Activated naive CD8-positive, alpha-beta T cell (primary cell): ENCODE results near the gene CD40.

Experiments used
- H3K27ac Mint-ChIP-seq: one replicate; pipeline ENCODE4 v1.8.0; 2021; ENCODE audit warnings: mixed read lengths
- H3K27me3 Mint-ChIP-seq: one replicate; pipeline ENCODE4 v1.8.0; 2021; ENCODE audit warnings: mixed read lengths
- H3K36me3 Mint-ChIP-seq: one replicate; pipeline ENCODE4 v1.8.0; 2021; ENCODE audit warnings: mixed read lengths
- H3K4me1 Mint-ChIP-seq: one replicate; pipeline ENCODE4 v1.8.0; 2021; ENCODE audit warnings: low read depth, mixed read lengths
- H3K4me3 Mint-ChIP-seq: one replicate; pipeline ENCODE4 v1.8.0; 2021; ENCODE audit warnings: mild to moderate bottlenecking, mixed read lengths
- H3K9me3 Mint-ChIP-seq: one replicate; pipeline ENCODE4 v1.8.0; 2021; ENCODE audit warnings: low read depth, mixed read lengths

The CD40 gene

GRCh38 chr20:46159101-46159897, 41.2 kb downstream of the CD40 start:
- Mint-ChIP-seq H3K4me1 (no peaks in the 10 kb centered on the region), H3K27me3 (peaks cover 9% of the 10 kb centered on the region)

GRCh38 chr20:46160661-46161060, 42.5 kb downstream of the CD40 start:
- H3K27me3 Mint-ChIP-seq: peaks cover 13% of the 10 kb centered on the region
- no peaks in the 10 kb centered on the region for H3K9me3 Mint-ChIP-seq
- H3K4me1 Mint-ChIP-seq: no peaks in the 10 kb centered on the region
- H3K4me3 Mint-ChIP-seq: no peak overlapping the region
- H3K36me3 Mint-ChIP-seq: no peaks in the 10 kb centered on the region
- no peak overlapping the region for H3K27ac Mint-ChIP-seq

More at GRCh38 chr20:46159101-46159897, 41.2 kb downstream of the CD40 start:
- Mint-ChIP-seq H3K36me3 (no peaks in the 10 kb centered on the region), H3K4me3 (no peak overlapping the region), H3K27ac (no peak overlapping the region), H3K9me3 (no peaks in the 10 kb centered on the region)

GRCh38 chr20:46161921-46162320, 43.8 kb downstream of the CD40 start:
- H3K36me3 Mint-ChIP-seq: no peaks in the 10 kb centered on the region
- peaks cover 18% of the 10 kb centered on the region for H3K27me3 Mint-ChIP-seq
- no peak overlapping the region for H3K27ac Mint-ChIP-seq
- H3K9me3 Mint-ChIP-seq: no peaks in the 10 kb centered on the region
- no peaks in the 10 kb centered on the region for H3K4me1 Mint-ChIP-seq
- no peak overlapping the region for H3K4me3 Mint-ChIP-seq

DNA sequence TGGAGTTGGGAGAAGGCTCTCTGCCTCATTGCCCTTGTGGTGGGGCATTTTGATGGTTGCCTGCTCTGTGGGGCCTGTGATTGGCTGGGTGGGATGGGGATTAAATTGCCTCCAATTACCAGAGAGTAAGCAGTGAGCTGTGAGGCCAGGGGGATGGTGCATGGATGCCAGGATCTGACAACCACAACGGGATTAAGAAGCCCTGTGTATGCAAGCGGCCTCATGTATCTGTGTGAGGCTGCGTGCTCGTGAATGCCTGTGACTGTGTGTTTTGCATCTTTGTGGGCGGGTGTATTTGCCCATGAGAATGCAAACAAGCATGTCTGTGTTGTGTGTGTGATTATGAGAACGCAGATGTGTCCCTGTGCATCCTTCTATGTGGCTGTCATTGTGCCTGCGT, 46.1 kb downstream of the CD40 start:
- Mint-ChIP-seq H3K4me3 (no peak overlapping the region), H3K36me3 (no peaks in the 10 kb centered on the region), H3K27me3 (peaks cover 15% of the 10 kb centered on the region), H3K27ac (no peak overlapping the region), H3K9me3 (no peaks in the 10 kb centered on the region), H3K4me1 (no peaks in the 10 kb centered on the region)

DNA sequence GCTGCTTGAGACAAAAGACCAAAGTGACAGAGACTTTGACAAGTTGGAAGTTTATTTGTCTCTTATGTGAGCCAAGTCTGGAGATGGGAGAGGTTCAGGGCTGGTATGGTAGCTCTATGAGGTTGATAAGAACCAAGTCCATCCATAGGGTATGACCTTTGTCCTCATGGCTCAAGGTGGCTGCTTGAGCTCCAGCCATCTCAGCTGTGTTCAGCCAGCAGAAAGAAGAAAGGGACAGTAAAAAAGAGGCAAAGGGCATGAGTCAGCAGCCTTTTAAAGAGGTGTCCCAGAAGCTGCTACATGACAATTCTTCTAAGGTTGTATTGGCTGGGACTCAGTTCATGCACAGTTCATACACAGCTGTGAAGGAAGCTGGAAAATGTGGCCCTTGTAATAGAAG, 49.0 kb downstream of the CD40 start:
- Mint-ChIP-seq H3K27ac (no peak overlapping the region), H3K9me3 (no peaks in the 10 kb centered on the region), H3K4me3 (no peak overlapping the region), H3K4me1 (no peaks in the 10 kb centered on the region), H3K36me3 (no peaks in the 10 kb centered on the region), H3K27me3 (peaks cover 11% of the 10 kb centered on the region)

- Mint-ChIP-seq H3K4me3 (no peak overlapping the region), H3K9me3 (no peaks in the 10 kb centered on the region), H3K27ac (no peak overlapping the region), H3K4me1 (no peaks in the 10 kb centered on the region), H3K36me3 (no peaks in the 10 kb centered on the region), H3K27me3 (peaks cover 22% of the 10 kb centered on the region)
Measured at GRCh38 chr20:46168438-46168837, 50.3 kb downstream of the CD40 start.

DNA sequence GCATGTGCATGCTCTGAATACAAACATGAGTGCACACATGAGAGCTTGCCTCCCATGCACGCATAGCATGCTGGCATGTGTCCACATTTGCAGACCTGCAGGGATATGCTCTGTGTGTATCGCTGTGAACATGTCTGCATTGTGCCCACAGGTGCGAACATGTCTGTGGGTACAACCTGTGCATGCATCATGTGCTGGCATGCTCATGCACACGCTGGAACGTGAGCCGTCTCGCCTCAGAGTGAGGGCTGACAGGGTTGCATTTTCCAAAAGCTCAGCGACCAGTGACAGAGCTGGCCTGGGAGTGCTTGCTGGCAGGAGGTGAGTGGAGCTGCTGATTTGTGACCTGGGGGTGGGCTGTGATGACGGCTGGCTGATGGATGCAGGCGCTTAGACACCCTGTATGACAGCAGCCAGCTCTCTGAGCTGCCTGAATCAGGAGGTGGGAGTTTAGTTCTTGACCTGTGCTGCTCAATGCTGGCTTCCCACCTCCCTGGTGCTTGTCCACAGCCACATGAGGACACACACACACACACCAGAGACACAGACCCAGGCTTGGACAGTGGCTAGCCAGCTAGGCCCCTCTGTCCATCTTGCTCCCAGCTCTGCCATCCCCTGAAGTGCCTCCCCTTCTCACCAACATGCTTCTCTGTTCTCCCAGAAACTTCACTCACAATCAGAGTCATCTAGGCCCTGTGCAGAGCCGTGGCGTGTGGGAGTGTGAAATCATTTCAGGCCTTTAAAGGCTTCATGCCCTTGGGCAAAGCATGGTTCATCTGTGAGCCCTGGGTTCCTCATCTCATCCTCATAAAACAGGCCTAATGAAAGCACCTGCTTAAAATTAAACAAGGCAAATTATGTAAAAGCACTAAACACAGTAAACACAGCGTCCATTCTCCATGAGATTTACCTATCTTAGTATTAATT, 51.4 kb downstream of the CD40 start:
- peaks cover 25% of the 10 kb centered on the region for H3K27me3 Mint-ChIP-seq
- no peaks in the 10 kb centered on the region for H3K4me1 Mint-ChIP-seq
- no peak overlapping the region for H3K27ac Mint-ChIP-seq
- H3K4me3 Mint-ChIP-seq: no peak overlapping the region
- no peaks in the 10 kb centered on the region for H3K9me3 Mint-ChIP-seq
- H3K36me3 Mint-ChIP-seq: no peaks in the 10 kb centered on the region

- H3K4me1 Mint-ChIP-seq: peaks cover 3% of the 10 kb centered on the region
- no peaks in the 10 kb centered on the region for H3K9me3 Mint-ChIP-seq
- H3K27me3 Mint-ChIP-seq: peaks cover 31% of the 10 kb centered on the region
- no peaks in the 10 kb centered on the region for H3K36me3 Mint-ChIP-seq
- H3K4me3 Mint-ChIP-seq: no peak overlapping the region
- H3K27ac Mint-ChIP-seq: no peak overlapping the region
Measured at GRCh38 chr20:46171476-46171875, 53.4 kb downstream of the CD40 start.

DNA sequence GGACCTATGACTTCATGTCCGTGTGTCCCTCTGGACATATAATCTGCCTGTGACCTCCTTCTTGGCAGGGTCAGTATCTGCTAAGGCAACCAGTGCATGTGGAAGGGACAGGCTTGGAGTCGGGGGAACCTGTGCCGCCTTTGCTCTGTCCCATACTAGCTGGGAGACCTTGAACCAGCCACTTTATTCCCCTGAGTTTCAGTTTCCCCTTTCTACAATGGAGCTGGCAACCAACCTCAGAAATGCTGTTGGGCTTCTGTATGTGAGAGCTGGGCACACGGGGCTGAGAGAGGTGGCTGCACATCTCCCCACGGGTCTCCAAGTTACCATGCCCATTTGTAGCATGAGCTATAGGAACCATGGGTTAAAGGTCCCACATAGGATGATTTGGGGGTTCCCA, 53.8 kb downstream of the CD40 start:
- Mint-ChIP-seq H3K9me3 (no peaks in the 10 kb centered on the region), H3K4me1 (peaks cover 3% of the 10 kb centered on the region), H3K4me3 (no peak overlapping the region), H3K36me3 (no peaks in the 10 kb centered on the region), H3K27me3 (peaks cover 32% of the 10 kb centered on the region), H3K27ac (no peak overlapping the region)

GRCh38 chr20:46172455-46172854, 54.3 kb downstream of the CD40 start:
- Mint-ChIP-seq H3K36me3 (no peaks in the 10 kb centered on the region), H3K27ac (no peak overlapping the region), H3K4me1 (peaks cover 3% of the 10 kb centered on the region), H3K9me3 (no peaks in the 10 kb centered on the region), H3K4me3 (no peak overlapping the region), H3K27me3 (peaks cover 32% of the 10 kb centered on the region)

GRCh38 chr20:46172961-46173536, 54.9 kb downstream of the CD40 start:
- Mint-ChIP-seq H3K27me3 (peaks cover 35% of the 10 kb centered on the region), H3K36me3 (no peaks in the 10 kb centered on the region), H3K4me3 (no peak overlapping the region)

DNA sequence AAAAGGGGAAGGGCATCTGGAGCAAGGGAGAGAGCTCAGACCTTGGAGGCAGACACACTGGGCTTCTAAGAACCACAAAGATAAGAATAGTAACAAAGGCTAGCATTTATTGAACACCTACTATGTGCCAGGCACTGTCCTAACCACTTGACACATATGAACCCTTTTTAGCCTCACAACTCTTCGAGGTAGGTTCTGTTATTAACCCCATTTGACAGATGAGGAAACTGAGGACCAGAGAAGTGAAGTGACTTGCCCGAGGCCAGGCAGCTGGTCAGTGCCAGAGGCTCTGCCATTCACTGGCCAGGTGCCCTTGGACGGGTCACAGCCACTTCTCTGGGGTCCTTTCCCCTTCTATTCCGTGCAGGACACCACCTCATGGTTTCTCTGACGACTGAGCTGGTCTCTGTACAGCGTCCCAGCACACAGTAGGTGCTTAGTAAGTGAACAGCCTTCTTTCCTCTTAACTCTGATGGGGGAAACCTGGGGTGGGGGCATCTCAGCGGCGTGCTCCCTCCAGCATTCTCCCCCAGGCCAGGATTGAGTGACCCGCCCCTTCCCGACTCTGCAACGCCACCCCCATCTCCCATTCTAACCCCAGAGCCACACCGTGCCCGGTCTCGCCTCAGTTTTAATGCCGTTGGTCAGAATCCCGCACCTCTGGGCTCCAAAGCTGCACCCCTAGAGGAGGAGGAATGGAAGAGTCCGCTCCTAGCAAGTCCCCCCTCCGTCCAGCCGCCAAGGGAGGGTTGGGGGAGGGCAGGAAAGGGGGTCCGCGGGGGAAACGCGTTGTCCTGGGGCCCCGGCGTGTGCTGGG, 55.7 kb downstream of the CD40 start:
- Mint-ChIP-seq H3K36me3 (no peaks in the 10 kb centered on the region), H3K27me3 (peaks cover 37% of the 10 kb centered on the region), H3K4me1 (peaks cover 3% of the 10 kb centered on the region), H3K9me3 (no peaks in the 10 kb centered on the region), H3K4me3 (no peak overlapping the region), H3K27ac (no peak overlapping the region)

More at GRCh38 chr20:46172961-46173536, 54.9 kb downstream of the CD40 start:
- Mint-ChIP-seq H3K4me1 (peaks cover 3% of the 10 kb centered on the region), H3K27ac (no peak overlapping the region), H3K9me3 (no peaks in the 10 kb centered on the region)

- H3K36me3 Mint-ChIP-seq: no peaks in the 10 kb centered on the region
- H3K4me3 Mint-ChIP-seq: no peak overlapping the region
- no peaks in the 10 kb centered on the region for H3K9me3 Mint-ChIP-seq
- no peak overlapping the region for H3K27ac Mint-ChIP-seq
- H3K4me1 Mint-ChIP-seq: peaks cover 3% of the 10 kb centered on the region
- H3K27me3 Mint-ChIP-seq: peaks cover 40% of the 10 kb centered on the region
Measured at GRCh38 chr20:46174469-46175126, 56.5 kb downstream of the CD40 start.

- Mint-ChIP-seq H3K27ac (no peak overlapping the region), H3K36me3 (no peaks in the 10 kb centered on the region), H3K4me1 (peaks cover 3% of the 10 kb centered on the region), H3K4me3 (no peak overlapping the region), H3K9me3 (no peaks in the 10 kb centered on the region), H3K27me3 (peaks cover 42% of the 10 kb centered on the region)
Measured at GRCh38 chr20:46175127-46175494, 57.0 kb downstream of the CD40 start.
